GM19238 (cell line): ENCODE data around the gene MYL12B.
"Not testable (repeated sequence)": the region's sequence is repeated elsewhere in the genome, so short reads cannot be mapped to it uniquely, and the experiment has no call there.

Source experiments
- DNase-seq: peaks from one replicate; pipeline ENCODE4 v3.0.0; 2011; ENCODE audit warnings: low spot score; ENCODE audit not compliant: insufficient read length

The MYL12B gene

DNA sequence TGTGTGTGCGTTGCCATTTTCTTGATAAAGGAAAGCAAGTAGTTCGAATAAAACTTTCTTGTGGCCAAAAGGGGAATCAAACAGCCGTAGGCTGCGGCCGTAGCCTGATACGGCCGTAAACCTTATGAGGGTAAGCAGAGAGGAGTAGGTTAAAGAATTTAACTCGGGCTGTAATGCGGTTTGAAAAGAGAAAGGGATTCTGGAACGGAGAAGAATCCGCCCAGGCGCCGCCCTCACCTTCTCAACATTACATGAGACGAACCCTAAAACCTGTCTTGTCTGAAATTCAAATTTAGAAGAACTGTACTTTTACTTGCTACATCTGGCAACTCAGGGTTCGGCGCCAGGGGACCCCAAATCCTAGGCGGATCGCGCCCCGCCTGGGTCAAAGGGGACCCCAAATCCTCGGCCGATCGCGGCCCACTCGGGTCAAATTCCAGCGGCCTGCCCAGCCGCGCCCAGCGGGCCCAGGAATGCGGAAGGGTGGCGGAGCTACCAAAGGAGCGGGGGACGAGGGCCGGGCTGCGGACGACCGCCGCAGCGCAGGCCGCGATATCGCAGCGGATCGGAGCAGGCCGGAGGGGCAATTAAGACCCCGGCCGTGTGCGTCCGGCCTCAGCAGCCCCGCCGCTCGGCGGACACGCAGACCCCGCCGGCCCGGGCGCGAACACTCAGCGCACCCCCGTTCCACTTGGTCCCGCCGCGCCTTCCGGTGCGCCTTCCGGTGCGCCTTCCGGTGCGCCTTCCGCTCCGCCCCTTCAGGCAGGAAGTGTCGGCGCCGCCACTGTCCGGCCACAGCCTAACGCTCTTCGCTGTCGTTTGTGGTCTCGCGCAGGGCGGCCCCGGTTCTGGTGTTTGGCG is at the start of gene MYL12B:
MYL12B (plus strand) TSS at position 761 of the 861 bp plus-strand sequence. CDS start 10,766 bp downstream, outside the sequence.
- DNase-seq = no peak

DNA sequence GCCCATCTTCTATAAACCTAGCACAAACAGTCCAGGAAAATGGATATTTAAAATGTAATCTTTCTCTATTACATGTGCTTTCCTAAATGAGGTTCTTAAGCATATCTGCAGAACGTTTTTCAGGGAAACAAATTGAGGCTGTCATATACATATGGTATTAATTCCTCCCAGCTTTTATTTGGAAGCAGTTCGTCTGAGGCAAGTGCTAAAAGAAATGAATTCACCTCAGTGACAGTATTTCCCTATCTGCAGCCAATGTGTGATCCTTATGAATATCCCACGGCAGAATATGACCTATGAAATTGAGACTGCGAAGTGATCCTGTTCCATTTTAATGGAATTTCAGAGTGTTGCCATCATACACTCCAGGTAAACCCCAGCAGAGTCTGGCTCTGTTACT is 49.3 kb upstream of the MYL12B start:
- no peak for DNase-seq

DNA sequence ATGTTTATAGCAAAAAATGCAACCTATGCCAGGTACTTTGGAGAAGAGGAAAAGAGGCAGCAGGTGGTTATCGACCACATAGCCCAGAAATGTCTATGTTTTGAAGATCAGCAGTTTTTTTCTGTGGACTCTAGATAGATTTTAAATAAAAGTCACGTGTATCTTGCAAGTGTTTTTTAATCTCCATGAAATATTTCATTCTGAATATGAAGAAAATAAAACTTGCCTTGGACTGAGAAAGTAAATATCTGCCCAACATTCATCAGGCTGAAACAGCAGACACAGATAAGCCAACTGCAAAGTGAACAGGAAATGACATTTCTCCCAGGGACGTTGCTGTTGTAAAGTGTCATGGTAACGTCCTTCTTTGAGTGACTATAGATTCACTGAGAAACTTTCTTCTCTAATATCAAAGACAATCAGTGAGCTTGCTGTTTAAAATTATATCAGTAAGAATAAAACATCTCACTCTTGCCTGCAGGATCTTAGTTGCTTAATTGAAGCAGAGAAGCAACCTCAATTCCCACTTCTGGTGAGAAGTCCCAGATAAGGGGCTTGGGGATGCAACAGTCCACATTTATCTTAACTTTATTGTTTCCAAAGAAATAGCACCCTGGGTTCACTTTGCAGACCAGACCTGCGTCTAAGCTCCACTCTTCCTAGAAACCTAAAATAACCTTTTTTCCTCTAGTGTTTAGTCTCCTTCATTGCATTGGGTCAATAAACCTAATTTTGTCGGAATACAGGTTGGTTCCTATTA is 48.5 kb upstream of the MYL12B start:
- no peak for DNase-seq

DNA sequence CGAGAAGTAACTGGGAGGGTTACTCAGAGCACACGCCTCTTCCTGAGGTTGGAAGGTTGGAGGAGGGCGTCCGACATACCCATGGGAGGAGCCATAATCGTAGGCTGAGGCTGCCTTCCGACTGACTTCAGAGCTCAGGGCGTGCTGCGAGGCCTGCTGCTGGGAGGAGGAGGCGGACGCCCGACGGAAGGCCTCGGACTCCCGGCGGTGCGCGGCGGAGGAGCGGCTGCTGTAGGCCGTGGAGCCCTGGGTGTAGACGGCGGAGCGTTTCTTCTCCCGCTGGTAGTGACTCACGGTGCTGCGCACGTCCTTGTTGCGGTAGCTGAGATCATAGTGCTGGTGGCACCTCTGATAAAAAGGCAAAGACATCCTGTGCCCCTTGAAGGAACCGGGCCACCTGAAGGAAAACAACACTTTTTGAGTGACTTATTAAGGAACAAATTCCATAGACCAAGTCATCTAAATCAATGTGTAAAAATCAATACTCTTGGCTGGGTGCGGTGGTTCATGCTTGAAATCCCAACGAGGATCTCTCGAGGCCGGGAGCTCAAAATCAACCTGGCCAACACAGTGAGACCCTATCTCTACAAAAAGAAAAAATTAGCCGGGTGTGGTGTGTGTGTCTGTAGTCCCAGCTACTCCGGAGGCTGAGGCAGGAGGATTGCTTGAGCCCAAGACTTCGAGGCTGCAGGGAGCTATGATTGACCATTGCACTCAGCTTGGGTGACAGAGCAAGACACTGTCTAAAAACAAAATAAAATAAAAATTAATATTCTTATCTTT is 46.9 kb upstream of the MYL12B start:
- DNase-seq = no peak

DNA sequence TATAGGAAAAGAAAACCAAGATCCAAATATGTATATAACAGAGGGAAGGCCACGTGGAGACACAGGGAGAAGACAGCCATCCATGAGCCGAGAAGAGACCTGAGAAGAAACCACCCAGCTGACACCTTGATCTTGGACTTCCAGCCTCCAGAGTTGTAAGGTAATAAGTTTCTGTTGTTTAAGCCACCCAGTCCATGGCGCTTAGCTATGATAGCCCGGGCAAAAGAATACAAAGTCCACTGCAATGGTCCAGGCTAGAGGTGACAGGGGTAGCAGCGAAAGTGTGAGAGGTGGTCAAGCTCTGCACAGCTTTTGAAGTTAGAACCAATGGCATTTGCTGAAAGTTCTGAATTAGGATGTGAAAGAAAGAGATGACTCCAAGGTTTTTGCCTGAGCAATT is 44.9 kb upstream of the MYL12B start:
- no peak for DNase-seq

DNA sequence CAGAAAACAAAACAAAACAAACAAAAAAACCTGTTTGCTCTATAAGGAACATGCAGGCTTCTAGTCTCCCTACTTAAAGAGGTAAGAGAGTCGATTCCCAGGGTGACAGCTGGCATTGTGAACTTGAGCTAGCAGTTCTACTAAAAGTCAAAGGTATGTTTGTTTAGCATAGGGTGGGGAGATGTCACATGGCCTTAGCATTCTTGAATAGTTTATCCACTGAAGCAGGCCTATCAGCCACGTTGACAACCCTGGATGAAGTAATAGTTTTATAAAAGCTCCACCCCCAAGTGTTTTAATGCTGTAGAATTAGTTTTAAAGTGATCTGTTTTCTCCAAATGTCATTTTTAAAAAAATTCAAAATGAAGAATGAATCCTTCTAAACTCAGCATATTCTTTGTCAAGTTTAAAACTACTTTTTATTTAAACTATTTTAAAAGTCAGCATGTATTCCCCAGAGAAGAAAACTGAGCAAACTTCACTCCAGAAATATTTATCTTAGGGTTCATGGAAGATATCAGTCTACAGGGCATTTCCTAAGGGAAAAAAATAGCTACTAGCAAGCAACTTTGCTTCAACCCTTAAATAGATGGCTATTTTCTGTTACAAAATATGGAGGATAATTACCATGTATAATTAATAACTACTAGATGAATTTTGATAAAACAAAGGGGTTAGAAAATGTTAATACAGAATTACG is 43.8 kb upstream of the MYL12B start:
- DNase-seq = no peak

DNA sequence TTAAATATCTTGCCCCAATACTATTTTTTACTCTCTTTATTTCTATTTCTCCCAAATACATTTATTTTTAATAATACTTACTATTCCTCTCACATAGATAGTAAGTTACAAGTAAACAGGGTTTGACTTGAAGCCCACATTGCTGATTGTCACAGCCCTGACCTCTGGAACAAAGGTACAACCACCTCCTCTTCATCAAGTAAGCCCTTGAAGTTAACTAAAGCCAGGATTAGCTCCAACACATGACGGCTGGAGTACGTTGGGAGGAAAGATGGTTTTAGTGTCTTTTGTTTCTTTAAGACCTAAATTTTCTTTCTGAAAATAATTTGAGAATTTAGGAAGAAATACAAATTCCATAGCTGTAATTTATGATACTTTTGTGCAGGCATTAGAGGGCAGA is 43.1 kb upstream of the MYL12B start:
- no peak for DNase-seq

DNA sequence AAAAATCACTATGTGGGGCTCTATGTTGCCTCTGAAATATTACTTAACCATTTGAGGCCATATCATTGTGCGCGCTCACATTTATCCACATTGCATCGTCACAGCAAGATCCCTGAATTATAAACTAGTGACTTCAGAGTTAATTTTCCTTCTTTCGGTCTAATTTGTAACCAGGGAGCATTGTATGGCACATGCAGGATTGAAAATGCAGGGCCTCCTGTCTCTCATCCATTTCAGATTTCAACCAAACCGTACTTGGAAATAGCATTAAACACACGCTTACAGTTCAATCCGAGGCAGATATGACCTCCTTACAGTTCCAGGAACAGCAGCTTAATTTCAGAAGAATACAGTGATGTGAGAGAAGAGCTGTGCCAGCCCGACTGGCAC is 42.7 kb upstream of the MYL12B start:
- DNase-seq = no peak

DNA sequence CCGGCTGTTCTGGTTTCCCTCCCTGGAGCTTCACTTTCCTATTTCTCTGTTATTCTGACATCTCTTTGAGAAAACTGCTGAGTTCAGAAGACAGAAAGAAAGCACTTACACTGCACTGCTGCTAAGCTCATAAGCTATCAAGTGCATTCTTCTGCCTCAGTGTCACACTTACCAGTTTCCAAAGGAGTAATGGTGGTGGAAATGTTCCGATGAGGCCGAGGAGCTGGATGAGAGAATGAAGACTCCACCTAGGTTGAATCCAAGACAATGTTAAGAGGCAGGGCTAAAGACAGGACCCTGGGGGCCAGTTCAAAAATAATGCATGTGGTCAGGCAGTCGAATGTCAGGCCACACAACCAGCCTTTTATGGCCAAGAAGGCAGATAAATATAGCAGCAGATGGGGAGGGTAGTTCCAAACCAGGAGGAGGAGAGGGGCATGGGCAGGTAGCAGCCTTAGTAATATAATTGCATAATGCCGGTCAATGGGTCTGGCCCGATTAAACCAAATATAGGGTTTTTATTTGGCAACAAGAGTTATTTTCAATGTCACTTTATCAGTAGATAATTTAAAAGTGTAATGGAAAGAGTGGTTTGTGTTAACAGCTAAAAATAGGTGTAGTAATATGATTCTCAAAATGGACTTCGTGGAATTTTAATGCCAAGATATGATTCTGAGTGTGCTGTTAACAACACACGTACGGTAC is 42.1 kb upstream of the MYL12B start, which contains the start of gene MYOM1:
MYOM1 (minus strand) TSS at position 338 of the 705 bp plus-strand sequence. CDS start 4,745 bp downstream, outside the sequence.
- no peak for DNase-seq

DNA sequence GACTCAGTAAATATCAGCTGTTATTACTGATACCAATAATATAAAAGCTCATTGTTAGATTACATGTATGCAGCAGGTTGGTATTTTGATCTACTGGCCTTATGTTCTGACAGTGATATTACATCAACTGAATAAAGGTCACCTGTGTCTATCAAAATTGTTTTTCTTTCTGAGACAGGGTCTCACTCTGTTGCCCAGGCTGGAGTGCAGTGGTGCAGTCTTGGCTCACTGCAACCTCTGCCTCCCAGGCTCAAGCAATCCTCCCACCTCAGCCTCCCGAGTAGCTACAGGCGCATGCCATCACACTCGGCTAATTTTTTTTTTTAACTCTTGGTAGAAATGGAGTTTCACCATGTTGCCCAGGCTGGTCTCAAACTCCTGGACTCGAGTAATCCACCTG is 41.1 kb upstream of the MYL12B start:
- DNase-seq = not testable (repeated sequence)

DNA sequence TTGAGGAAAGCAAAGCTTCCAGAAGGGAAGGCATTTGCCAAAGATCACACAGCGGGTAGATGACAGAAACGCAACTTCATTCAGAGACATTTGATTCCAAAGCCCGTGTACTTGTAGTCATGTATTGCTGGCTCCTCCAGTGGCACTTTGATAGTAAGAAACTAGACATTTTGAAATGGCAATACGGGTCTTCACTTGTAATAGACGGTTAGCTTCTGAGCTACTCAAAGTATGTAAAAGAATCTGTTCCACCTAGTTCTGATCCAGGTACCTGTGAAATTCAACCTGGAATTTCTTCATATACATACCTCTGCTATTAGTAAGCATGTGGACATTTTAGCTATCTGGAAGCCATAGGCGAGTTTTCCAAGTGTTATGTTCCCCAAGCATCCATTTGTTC is 40.4 kb upstream of the MYL12B start:
- DNase-seq = no peak

DNA sequence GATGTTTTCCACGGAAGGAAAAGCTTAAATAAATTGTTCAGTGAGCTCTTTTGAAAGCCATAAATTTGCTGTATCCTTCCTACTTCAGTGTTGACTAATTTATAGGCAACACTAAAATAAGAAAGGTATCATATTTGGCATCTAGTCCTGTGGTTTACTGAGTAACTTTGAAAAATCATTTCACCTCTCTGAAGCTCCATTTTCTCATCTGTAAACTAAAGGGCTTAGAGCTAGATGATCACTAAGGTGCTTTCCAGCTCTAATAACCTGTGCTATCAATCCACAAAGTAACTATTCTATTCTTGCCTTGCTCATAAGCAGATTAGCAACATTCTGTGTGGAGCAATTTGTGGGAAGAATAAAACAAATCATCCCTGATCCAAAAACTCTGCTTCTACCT is 38.6 kb upstream of the MYL12B start:
- no peak for DNase-seq

DNA sequence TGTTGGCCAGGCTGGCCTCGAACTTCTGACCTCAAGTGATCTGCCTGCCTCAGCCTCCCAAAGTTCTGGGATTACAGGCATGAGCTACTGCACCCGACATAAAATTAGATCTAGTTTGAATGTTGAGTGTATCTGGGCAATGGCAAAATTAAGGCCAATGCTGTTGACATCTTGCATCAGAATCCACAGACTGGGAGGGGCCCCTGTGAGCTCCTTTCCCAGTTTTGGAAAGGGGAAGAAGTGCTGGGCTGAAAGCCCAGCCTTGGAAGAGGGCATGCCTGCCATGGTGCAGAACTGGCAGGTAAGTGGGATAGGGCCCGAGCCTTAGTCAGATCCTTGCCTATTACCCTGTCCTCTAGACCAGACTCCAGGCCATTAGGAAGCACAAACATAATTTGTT is 37.7 kb upstream of the MYL12B start:
- DNase-seq = no peak

DNA sequence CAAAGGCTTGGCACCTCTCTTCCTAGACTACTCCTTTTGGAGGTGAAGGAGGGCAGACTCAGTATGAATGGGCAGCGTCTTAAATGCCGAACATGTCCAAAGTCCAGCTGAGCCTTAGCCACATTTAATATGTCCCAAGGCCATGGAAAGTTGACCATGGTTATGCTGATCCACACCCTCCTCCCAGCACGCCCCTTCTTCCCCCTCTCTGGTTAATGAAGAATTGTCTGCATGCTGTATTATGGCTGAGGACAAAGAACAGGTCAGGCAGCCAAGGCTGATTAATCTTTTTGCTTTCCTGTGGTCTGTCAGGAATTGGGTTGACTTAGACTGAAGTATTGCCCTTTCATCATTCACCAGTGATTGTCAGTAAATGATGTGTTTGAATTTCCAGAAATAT is 36.3 kb upstream of the MYL12B start:
- no peak for DNase-seq

DNA sequence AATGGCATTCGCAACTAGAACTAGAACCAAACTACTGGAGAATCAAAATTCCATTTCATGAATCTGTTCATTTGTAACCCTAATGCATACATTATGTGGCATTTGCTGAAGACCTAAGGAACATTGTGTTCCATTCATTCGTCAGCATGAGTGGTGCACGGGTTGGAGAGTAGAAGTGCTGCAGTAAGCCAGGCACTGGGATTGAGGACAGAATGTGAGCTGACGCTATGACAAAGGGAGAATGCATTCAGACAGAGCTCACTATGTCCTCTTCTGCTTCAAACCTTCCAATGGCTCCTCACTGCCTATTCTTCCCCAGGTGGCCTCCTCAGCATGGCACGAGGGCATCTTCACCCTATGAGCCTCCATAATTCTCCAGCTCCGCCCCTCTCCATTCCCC is 35.9 kb upstream of the MYL12B start:
- DNase-seq = no peak

DNA sequence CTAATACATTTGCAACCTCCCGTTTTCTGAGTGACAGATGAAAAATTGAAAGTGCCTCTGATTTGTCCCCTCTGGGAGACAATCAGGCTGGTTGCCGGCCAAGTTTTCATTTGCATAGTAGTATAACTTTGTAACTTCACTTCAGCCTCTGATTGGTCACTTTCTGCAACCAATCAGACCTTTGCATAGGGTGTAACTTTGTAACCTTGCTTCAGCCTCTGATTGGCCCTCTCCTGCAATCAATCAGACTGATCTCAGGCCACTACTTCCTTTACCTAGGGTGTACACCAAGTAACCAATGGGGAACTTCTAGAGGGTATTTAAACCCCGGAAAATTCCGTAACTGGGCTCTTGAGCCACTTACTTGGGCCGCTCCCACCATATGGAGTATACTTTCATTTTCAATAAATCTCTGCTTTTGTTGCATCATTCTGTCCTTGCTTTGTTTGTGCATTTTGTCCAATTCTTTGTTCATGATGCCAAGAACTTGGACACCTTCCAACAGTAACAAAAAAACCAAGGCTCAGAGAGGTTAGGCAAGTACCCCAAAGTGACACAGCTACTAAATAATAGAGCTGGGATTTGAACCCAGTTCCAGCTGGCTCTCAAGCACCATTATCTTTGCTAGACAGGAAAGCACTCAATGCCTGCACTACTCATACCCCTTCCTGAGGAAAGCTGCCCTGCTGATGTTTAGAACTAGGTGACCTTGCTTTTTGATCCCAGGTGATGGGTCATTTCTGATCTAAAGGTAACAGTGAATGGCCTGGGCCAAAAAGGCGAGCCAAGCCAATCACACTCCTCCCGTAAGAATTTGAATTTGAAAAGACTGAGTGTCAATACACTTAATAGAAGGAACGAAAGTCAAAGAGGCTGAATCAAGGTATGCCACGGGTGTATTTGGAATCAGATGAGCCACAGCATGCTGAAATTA is 31.3 kb upstream of the MYL12B start:
- DNase-seq = no peak

DNA sequence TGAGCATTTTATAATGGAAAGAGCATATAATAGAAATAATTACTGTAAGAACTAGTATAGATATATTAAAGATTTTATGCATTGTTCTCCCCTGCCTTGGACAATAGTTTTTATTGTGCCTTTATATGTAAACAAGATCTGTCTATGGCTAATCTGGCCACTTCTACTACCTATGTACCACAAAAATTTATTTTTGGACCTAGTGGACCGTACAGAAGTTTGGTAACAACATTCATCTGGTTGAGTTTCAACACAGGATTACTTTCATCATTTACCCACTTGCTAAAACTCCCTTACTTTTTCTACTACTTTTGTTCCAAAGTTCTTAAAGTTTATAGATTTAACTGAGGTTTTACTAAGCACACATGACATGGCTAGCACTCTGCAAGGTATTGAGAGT is 28.9 kb upstream of the MYL12B start:
- DNase-seq = no peak

DNA sequence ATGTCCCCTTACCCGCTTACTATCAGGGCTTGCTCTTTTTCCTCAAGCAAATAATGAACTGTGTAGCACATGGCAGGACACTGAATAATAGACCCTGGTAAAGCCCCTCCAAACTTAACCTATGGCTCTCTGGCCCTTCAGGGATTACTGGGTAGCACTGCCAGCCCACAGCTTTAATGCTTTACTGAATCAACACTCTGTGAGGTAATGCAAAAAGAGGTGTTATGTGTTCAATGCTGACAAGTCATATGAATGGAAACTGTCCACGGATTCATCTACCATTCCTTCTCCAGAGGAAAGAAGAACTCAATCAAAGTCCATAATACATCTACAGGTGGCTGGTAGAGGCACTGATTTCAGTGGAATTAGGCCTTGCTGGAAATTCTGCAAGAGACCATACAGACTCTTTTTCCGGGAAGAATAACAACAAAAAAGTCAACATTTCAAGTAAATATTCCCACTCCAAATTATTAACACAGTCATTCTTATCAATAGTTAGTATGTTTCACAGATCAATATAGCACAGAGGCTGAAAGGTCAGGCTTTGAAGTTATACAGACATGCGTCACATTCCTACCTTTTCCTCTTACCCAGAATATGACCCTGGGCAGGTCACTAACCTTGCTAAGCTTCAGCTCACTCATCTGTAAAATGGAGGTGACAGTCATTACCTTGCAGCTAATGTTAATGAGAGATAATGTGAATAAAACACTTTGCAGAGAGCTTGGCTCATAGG is 28.3 kb upstream of the MYL12B start:
- no peak for DNase-seq

DNA sequence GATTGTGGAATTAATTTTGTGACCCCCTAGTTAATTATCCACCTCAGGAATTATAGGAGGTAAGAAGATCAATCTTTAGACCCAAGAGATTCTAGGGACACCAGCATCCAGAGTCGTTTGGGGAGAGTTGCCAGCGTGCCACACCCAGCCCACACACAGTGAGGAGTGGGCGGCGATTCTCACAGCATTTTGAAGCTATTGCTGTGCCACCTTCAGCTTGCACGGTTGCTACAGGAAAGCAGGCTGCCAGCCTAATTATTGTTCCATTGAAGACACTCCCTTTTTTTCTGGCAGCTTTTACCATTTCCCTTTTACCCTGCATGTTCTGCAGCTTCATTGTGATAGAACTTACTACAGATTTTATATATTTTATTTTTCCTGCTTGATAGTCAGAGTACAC is 27.5 kb upstream of the MYL12B start:
- DNase-seq = no peak
